Esophagus muscularis mucosa (tissue), 4 donors: ENCODE data around the gene MLLT3. TPM values are rescaled to one million over a fixed set of nuclear protein-coding genes. Genes with fewer than 3 reads are reported as not detected.

Experiments
- DNase-seq: peaks from one replicate; pipeline ENCODE4 v3.0.0-alpha.2; 2017; ENCODE audit errors: extremely low spot score
- H3K27ac ChIP-seq, 4 donors: fragments of 200-600 bp; sonication (generic); replicated peaks in 1 of 4; 1 replicate in 3 of 4; 2 replicates in 1 of 4; pipeline ENCODE4 v1.5.1; 2016 to 2019; ENCODE audit warnings: mild to moderate bottlenecking in 1 of 4
- H3K27me3 ChIP-seq, 4 donors: fragments of 200-600 bp; sonication (generic); one replicate each; pipeline versions ENCODE4 v1.5.1 to v1.6.0; 2016 to 2019
- H3K36me3 ChIP-seq, 4 donors: fragments of 200-600 bp; sonication (generic); one replicate each; pipeline ENCODE4 v1.5.1; 2016 to 2019
- H3K4me1 ChIP-seq, 4 donors: fragments of 200-600 bp; sonication (generic); one replicate each; pipeline ENCODE4 v1.5.1; 2016 to 2019
- H3K4me3 ChIP-seq, 4 donors: fragments of 200-600 bp; sonication (generic); 1 replicate in 2 of 4; 2 replicates in 2 of 4; pipeline ENCODE4 v1.5.1; 2016 to 2019; ENCODE audit warnings: mild to moderate bottlenecking in 4 of 4, moderate library complexity in 1 of 4
- H3K9me3 ChIP-seq, 4 donors: fragments of 200-600 bp; sonication (generic); 1 replicate in 3 of 4; 2 replicates in 1 of 4; pipeline ENCODE4 v1.5.1; 2016 to 2019
- EP300 ChIP-seq: sonication (generic); formaldehyde crosslinking; IDR thresholded peaks from one replicate; pipeline ENCODE4 v1.6.1; 2017; ENCODE audit warnings: antibody characterized with exemption
- POLR2A ChIP-seq: fragments of 450-650 bp; IDR thresholded peaks from one replicate; pipeline ENCODE4 v1.6.1; 2017; ENCODE audit warnings: antibody characterized with exemption, moderate library complexity, mild to moderate bottlenecking, low read depth
- POLR2AphosphoS5 ChIP-seq, 2 donors: sonication (generic); formaldehyde crosslinking; IDR thresholded peaks; one replicate each; pipeline ENCODE4 v1.6.1; 2017; ENCODE audit warnings: antibody characterized with exemption in 2 of 2
- WGBS: methylation state at CpG from one replicate; pipeline ENCODE4 v1.1.5; 2018; 5-methylcytosine and 5-hydroxymethylcytosine counted together
- intact Hi-C: fragments of 100-400 bp; cut with DNase I; formaldehyde crosslinking; loops from one replicate; pipeline ENCODE4 v1.15.1; 2023
- total RNA-seq, 4 donors: library from RNA; depleted of rRNA; stranded (reverse); fragments of >200 nt; gene quantifications; one replicate each; pipeline versions ENCODE4 v1.1.0 to v1.2.1, GENCODE V29; 2016
- TF ChIP-seq, protein P1 (sequence below), 3 experiments: fragments of 200-600 bp in 2 of 3; fragments of 450-650 bp in 1 of 3; sonication (generic) in 2 of 3; IDR thresholded peaks; one replicate each; pipeline ENCODE4 v1.5.1; 2017 to 2019; ENCODE audit warnings: antibody characterized with exemption in 3 of 3, mild to moderate bottlenecking in 2 of 3, moderate library complexity in 1 of 3

MLLT3 gene
- total RNA-seq, 4 donors from 2014 or later = 14.1 to 30.7 (median 18.0) TPM

DNA sequence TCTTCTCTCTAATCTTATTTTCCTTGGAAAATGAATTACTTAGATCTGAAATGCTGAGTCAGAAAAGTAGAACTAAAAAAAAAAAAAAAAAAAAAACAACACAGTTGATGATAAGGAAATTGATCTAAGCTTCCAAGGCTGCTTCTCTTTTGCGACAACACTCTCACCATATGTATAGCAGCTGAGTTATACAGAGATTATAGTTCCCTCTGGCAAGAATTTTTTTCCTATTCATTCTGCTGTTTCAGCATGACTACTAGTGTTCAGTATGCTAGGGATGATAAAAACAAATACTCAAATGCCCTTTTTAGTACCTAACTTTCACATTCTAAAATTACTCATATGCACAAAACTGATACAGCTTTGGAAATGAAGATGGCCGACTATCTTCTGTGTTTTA is 267.3 kb downstream of the MLLT3 start:
- H3K27ac ChIP-seq = peak overlapping the region; percentile 6 to 72 (median 60)
- no peak overlapping the region for H3K4me3 ChIP-seq
- peaks cover 0 to 7% (median 0%) of the 10 kb centered on the region in 4 donors for H3K36me3 ChIP-seq
- peaks cover 18 to 37% (median 29%) of the 10 kb centered on the region in 4 donors for H3K4me1 ChIP-seq
- DNase-seq = no peak
- intact Hi-C loops = loop anchor here (5.0 to 10.0 kb wide), 5 partner anchors 327 to 760 kb away; partner anchors contain the start of gene FOCAD
- H3K9me3 ChIP-seq = no peaks in the 10 kb centered on the region
- WGBS = 62% methylated on average over 2 of the region's 2 CpGs
- TF ChIP-seq, protein P1, sequence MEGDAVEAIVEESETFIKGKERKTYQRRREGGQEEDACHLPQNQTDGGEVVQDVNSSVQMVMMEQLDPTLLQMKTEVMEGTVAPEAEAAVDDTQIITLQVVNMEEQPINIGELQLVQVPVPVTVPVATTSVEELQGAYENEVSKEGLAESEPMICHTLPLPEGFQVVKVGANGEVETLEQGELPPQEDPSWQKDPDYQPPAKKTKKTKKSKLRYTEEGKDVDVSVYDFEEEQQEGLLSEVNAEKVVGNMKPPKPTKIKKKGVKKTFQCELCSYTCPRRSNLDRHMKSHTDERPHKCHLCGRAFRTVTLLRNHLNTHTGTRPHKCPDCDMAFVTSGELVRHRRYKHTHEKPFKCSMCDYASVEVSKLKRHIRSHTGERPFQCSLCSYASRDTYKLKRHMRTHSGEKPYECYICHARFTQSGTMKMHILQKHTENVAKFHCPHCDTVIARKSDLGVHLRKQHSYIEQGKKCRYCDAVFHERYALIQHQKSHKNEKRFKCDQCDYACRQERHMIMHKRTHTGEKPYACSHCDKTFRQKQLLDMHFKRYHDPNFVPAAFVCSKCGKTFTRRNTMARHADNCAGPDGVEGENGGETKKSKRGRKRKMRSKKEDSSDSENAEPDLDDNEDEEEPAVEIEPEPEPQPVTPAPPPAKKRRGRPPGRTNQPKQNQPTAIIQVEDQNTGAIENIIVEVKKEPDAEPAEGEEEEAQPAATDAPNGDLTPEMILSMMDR (IDR thresholded peaks at IDR 0.05) = no peak
- TF ChIP-seq POLR2AphosphoS5 (IDR thresholded peaks at IDR 0.05) (peak in 1 of 2 donors; percentile 16), EP300 (no peak)
- H3K27me3 ChIP-seq = no peaks in the 10 kb centered on the region

DNA sequence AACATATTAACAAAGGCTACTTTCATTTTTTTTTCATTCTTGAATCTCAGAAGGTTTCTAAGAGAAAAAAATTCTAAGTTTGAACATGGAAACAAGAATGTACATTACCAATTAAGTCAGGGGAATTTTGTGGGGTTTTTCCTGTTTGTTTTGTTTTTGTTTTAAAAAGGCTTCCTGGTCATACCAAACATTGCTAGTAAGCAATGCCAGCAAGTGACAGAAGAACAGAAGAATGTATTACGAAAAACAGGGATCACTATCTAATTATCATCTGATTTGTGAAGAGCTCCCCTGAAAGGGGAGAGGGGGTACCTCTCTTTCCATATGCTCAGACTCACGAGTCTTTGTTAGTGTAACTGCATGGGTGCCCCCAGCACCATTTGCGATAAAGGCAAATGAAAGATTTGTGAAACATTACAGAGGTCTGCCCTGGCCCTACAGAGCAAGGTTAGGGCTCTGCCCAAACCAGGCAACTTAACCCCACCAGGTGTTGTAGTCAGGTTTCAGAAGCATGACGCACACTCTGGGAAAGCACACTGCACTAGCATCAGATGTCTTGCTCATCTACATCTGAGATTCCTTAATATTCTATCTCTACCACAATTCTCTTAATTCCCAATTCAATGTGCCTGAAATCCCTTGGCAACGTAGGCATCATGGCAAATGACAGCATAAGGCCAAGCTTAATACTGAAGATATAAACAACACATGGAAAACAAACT is 268.2 kb downstream of the MLLT3 start:
- Histone ChIP-seq H3K4me1 (peaks cover 18 to 37% (median 29%) of the 10 kb centered on the region in 4 donors), H3K4me3 (no peak overlapping the region), H3K27ac (peak overlapping the region in 2 of 4 donors; percentile 6 to 14), H3K27me3 (no peaks in the 10 kb centered on the region), H3K9me3 (no peaks in the 10 kb centered on the region), H3K36me3 (peaks cover 0 to 6% (median 0%) of the 10 kb centered on the region in 4 donors)
- intact Hi-C loops = loop anchor here (10.0 kb wide), 3 partner anchors 429 to 761 kb away; no protein-coding TSS in a partner anchor
- TF ChIP-seq, protein P1 (IDR thresholded peaks at IDR 0.05) = no peak
- TF ChIP-seq EP300 (no peak), POLR2A (no peak), POLR2AphosphoS5 (IDR thresholded peaks at IDR 0.05) (no peak)
- no peak for DNase-seq
- 84% methylated on average over 5 of the region's 5 CpGs for WGBS

DNA sequence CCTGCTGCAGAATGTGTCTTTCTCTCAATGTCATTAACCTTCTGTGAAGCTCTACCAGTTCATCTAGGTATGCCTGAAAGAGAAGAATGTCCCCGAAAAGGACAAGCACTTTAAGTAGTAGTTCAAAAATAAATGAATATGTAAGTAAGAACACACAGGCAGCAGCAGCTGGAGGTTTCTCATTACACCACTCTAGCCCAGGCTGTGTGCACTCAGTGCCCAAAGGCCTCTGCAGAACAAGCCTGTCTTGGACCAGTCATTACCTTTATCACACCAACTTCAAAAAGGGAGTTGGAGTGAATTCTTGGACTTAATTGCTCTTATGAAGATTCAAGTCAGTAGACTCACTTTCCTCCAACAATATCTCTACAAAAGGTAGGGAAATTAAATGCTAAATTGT is 268.8 kb downstream of the MLLT3 start:
- Histone ChIP-seq H3K27me3 (no peaks in the 10 kb centered on the region), H3K9me3 (no peaks in the 10 kb centered on the region), H3K27ac (no peak overlapping the region), H3K4me1 (peaks cover 18 to 37% (median 29%) of the 10 kb centered on the region in 4 donors), H3K36me3 (peaks cover 0 to 6% (median 0%) of the 10 kb centered on the region in 4 donors), H3K4me3 (no peak overlapping the region)
- no peak for DNase-seq
- 94% methylated on average over 1 of the region's 1 CpG for WGBS
- TF ChIP-seq POLR2A (no peak), POLR2AphosphoS5 (IDR thresholded peaks at IDR 0.05) (no peak), EP300 (no peak)
- TF ChIP-seq, protein P1 (IDR thresholded peaks at IDR 0.05) = no peak
- intact Hi-C loops = loop anchor here (10.0 kb wide), 3 partner anchors 429 to 761 kb away; no protein-coding TSS in a partner anchor

DNA sequence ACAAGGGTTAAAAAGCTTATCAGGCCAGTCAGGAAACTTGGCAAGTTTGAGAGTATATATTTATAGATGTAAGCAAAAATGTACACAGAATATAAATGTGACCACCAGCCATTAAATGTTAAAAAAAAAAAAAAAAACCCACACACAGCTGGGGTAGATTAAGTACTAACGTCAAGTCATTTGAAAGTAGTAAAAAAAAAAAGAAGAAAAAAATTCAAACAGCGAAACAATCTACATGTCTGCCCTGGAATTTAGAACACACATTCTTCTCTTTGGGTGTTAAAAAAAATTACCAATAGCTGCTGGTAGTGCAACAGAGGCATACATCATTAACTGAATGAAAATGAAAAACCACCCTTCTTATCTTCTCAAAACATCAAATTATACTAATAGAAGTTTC is 269.7 kb downstream of the MLLT3 start:
- TF ChIP-seq EP300 = no peak
- no peak for TF ChIP-seq POLR2AphosphoS5 (IDR thresholded peaks at IDR 0.05)
- no peak for TF ChIP-seq POLR2A
- TF ChIP-seq, protein P1 (IDR thresholded peaks at IDR 0.05) = no peak
- Histone ChIP-seq H3K27ac (no peak overlapping the region), H3K36me3 (peaks cover 0 to 6% (median 0%) of the 10 kb centered on the region in 4 donors), H3K4me1 (peaks cover 18 to 37% (median 27%) of the 10 kb centered on the region in 4 donors), H3K27me3 (no peaks in the 10 kb centered on the region), H3K9me3 (no peaks in the 10 kb centered on the region), H3K4me3 (no peak overlapping the region)
- no peak for DNase-seq
- intact Hi-C loops = loop anchor here (10.0 kb wide), 3 partner anchors 428 to 762 kb away; no protein-coding TSS in a partner anchor
- 88% methylated on average over 2 of the region's 2 CpGs for WGBS
